Thyroid gland (tissue), 4 donors: ENCODE results near the gene NBEAL2.

Source experiments
- POLR2A ChIP-seq, 2 donors: fragments of 450-650 bp; IDR thresholded peaks; one replicate each; pipeline ENCODE4 v1.6.1; 2017; ENCODE audit warnings: antibody characterized with exemption in 2 of 2, mild to moderate bottlenecking in 2 of 2, moderate library complexity in 1 of 2
- TF ChIP-seq, protein P1 (sequence below), 6 experiments: fragments of 200-600 bp in 3 of 6; fragments of 450-650 bp in 3 of 6; sonication (generic) in 3 of 6; IDR thresholded peaks; one replicate each; pipeline ENCODE4 v1.5.1; 2016 to 2019; ENCODE audit warnings: antibody characterized with exemption in 6 of 6, mild to moderate bottlenecking in 2 of 6, inconsistent platforms in 1 of 6, moderate library complexity in 1 of 6

GRCh38 chr3:47002171-47003055 lies 22.9 kb downstream of the NBEAL2 start:
- TF ChIP-seq, protein P1, sequence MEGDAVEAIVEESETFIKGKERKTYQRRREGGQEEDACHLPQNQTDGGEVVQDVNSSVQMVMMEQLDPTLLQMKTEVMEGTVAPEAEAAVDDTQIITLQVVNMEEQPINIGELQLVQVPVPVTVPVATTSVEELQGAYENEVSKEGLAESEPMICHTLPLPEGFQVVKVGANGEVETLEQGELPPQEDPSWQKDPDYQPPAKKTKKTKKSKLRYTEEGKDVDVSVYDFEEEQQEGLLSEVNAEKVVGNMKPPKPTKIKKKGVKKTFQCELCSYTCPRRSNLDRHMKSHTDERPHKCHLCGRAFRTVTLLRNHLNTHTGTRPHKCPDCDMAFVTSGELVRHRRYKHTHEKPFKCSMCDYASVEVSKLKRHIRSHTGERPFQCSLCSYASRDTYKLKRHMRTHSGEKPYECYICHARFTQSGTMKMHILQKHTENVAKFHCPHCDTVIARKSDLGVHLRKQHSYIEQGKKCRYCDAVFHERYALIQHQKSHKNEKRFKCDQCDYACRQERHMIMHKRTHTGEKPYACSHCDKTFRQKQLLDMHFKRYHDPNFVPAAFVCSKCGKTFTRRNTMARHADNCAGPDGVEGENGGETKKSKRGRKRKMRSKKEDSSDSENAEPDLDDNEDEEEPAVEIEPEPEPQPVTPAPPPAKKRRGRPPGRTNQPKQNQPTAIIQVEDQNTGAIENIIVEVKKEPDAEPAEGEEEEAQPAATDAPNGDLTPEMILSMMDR (IDR thresholded peaks at IDR 0.05), result no peak
- no peak for TF ChIP-seq POLR2A (IDR thresholded peaks at IDR 0.05)
